IMR-90 (cell line): ENCODE measurements around the gene RAB26. TPM values are rescaled to one million over a fixed set of nuclear protein-coding genes. Genes with fewer than 3 reads are reported as not detected.

Experiments
- ATAC-seq: fragments of 200-7000 bp; cut with Tn5 transposase; 2 replicates; pipeline ENCODE4 v1.9.1; 2020; ENCODE audit warnings: low read depth, mild to moderate bottlenecking, moderate library complexity
- BruUV-seq: library from RNA; stranded (reverse); fragments of 400-500 nt; replicated peaks from 2 replicates; lab custom pipeline; 2021; lab: Mats Ljungman, UMichigan
- CTCF ChIA-PET: fragments of 300-600 bp; formaldehyde crosslinking; extraction: SDS; loops from one replicate; lab custom pipeline; 2021; ENCODE audit warnings: antibody characterized with exemption; lab: Yijun Ruan, JAX
- POLR2A ChIA-PET: fragments of 300-600 bp; sonication (Branson Sonifier 250); formaldehyde crosslinking; loops from one replicate; lab custom pipeline; 2022; ENCODE audit warnings: antibody characterized with exemption; ENCODE audit not compliant: unreplicated experiment; lab: Charles Lee
- DNase-seq: peaks from one replicate; pipeline ENCODE4 v3.0.0; 2013
- H2AFZ ChIP-seq: replicated peaks from 2 replicates; pipeline ENCODE3; 2013; ENCODE audit warnings: low read length, mild to moderate bottlenecking; ENCODE audit not compliant: poor library complexity
- H2AK5ac ChIP-seq: 2 replicates; pipeline ENCODE4 v1.6.1; 2013; ENCODE audit warnings: low read depth, low read length, inconsistent platforms
- H2AK9ac ChIP-seq: replicated peaks from 2 replicates; pipeline ENCODE3; 2013; ENCODE audit warnings: mild to moderate bottlenecking, low read depth, low read length, moderate library complexity; ENCODE audit not compliant: poor library complexity
- H2BK120ac ChIP-seq: 2 replicates; pipeline ENCODE4 v1.6.1; 2013; ENCODE audit warnings: low read depth, low read length, inconsistent platforms
- H2BK15ac ChIP-seq: 3 replicates; pipeline ENCODE4 v1.6.1; 2013; ENCODE audit warnings: low read depth, low read length, inconsistent platforms
- H2BK20ac ChIP-seq: 2 replicates; pipeline ENCODE4 v1.6.1; 2013; ENCODE audit warnings: low read depth, mild to moderate bottlenecking, inconsistent platforms, low read length, moderate library complexity
- H2BK5ac ChIP-seq: 2 replicates; pipeline ENCODE4 v1.6.1; 2013; ENCODE audit warnings: mild to moderate bottlenecking, low read depth, low read length, inconsistent platforms; ENCODE audit not compliant: poor library complexity, severe bottlenecking
- H3K14ac ChIP-seq: replicated peaks from 2 replicates; pipeline ENCODE4 v1.6.1; 2013; ENCODE audit warnings: low read depth, low read length, inconsistent platforms
- H3K18ac ChIP-seq: 2 replicates; pipeline ENCODE4 v1.6.1; 2013; ENCODE audit warnings: low read depth, low read length, control low read depth
- H3K23ac ChIP-seq: 2 replicates; pipeline ENCODE4 v1.6.1; 2013; ENCODE audit warnings: low read depth, low read length, inconsistent platforms
- H3K27ac ChIP-seq: 2 replicates; pipeline ENCODE4 v1.5.1; 2013; ENCODE audit warnings: mild to moderate bottlenecking, control low read depth, low read length; ENCODE audit not compliant: insufficient read depth
- H3K27me3 ChIP-seq: 2 replicates; pipeline ENCODE4 v1.6.1; 2013; ENCODE audit warnings: low read length; ENCODE audit not compliant: control insufficient read depth, insufficient read depth
- H3K36me3 ChIP-seq: 2 replicates; pipeline ENCODE4 v1.6.1; 2013; ENCODE audit warnings: low read length, mixed read lengths; ENCODE audit not compliant: control insufficient read depth, insufficient read depth
- H3K4ac ChIP-seq: 2 replicates; pipeline ENCODE4 v1.6.1; 2013; ENCODE audit warnings: low read depth, low read length, inconsistent platforms
- H3K4me1 ChIP-seq: 2 replicates; pipeline ENCODE4 v1.6.1; 2013; ENCODE audit warnings: low read length, mixed read lengths; ENCODE audit not compliant: control insufficient read depth, insufficient read depth
- H3K4me2 ChIP-seq: 2 replicates; pipeline ENCODE4 v1.6.1; 2013; ENCODE audit warnings: low read depth, mild to moderate bottlenecking, control low read depth, low read length, moderate library complexity
- H3K4me3 ChIP-seq: 2 replicates; pipeline ENCODE4 v1.5.1; 2013; ENCODE audit warnings: low read depth, mild to moderate bottlenecking, control low read depth, low read length, moderate library complexity; ENCODE audit not compliant: insufficient read depth
- H3K56ac ChIP-seq: 2 replicates; pipeline ENCODE4 v1.6.1; 2013; ENCODE audit warnings: low read length, inconsistent platforms; ENCODE audit not compliant: insufficient read depth; ENCODE audit errors: extremely low read depth
- H3K79me1 ChIP-seq, 2 experiments: 2 replicates each; pipeline ENCODE4 v1.6.1; 2013; ENCODE audit warnings: low read length in 2 of 2, inconsistent platforms in 1 of 2, low read depth in 1 of 2
- H3K9ac ChIP-seq: 2 replicates; pipeline ENCODE4 v1.6.1; 2013; ENCODE audit warnings: low read depth, low read length, control low read depth
- H3K9me1 ChIP-seq: 2 replicates; pipeline ENCODE4 v1.6.1; 2013; ENCODE audit warnings: low read length, inconsistent platforms; ENCODE audit not compliant: insufficient read depth
- H3K9me3 ChIP-seq: 2 replicates; pipeline ENCODE4 v1.6.1; 2013; ENCODE audit warnings: low read length; ENCODE audit not compliant: control insufficient read depth, insufficient read depth
- H4K20me1 ChIP-seq: 2 replicates; pipeline ENCODE4 v1.6.1; 2013; ENCODE audit warnings: low read length, inconsistent platforms; ENCODE audit not compliant: insufficient read depth
- H4K5ac ChIP-seq: 2 replicates; pipeline ENCODE4 v1.6.1; 2013; ENCODE audit warnings: mild to moderate bottlenecking, low read depth, low read length, control low read depth
- H4K8ac ChIP-seq, 2 experiments: 2 replicates each; pipeline ENCODE4 v1.6.1; 2013; ENCODE audit warnings: low read depth in 2 of 2, low read length in 2 of 2, control low read depth in 1 of 2, inconsistent platforms in 1 of 2
- H4K91ac ChIP-seq: 2 replicates; pipeline ENCODE4 v1.6.1; 2013; ENCODE audit warnings: low read depth, low read length, inconsistent platforms; ENCODE audit not compliant: insufficient read depth
- BHLHE40 ChIP-seq: fragments of 150-350 bp; IDR thresholded peaks from 2 replicates; pipeline ENCODE4 v1.6.1; 2016; ENCODE audit warnings: mild to moderate bottlenecking, low read depth, low read length
- CEBPB ChIP-seq: IDR thresholded peaks from 2 replicates; pipeline ENCODE4 v1.6.1; 2012; ENCODE audit warnings: low read depth, low read length, improper control_type of control experiment
- CHD1 ChIP-seq: IDR thresholded peaks from 2 replicates; pipeline ENCODE4 v1.6.1; 2012; ENCODE audit warnings: low read depth, low read length, improper control_type of control experiment
- FOS ChIP-seq: fragments of 150-350 bp; IDR thresholded peaks from 2 replicates; pipeline ENCODE4 v1.6.1; 2016; ENCODE audit warnings: low read depth, low read length
- MAFK ChIP-seq: IDR thresholded peaks from 2 replicates; pipeline ENCODE4 v1.6.1; 2012; ENCODE audit warnings: low read depth, low read length, improper control_type of control experiment
- MAZ ChIP-seq: IDR thresholded peaks from 2 replicates; pipeline ENCODE4 v1.6.1; 2012; ENCODE audit warnings: low read depth, mild to moderate bottlenecking, low read length, improper control_type of control experiment, moderate library complexity, borderline replicate concordance
- MXI1 ChIP-seq: IDR thresholded peaks from 2 replicates; pipeline ENCODE4 v1.6.1; 2012; ENCODE audit warnings: low read depth, mild to moderate bottlenecking, low read length, moderate library complexity, borderline replicate concordance
- NFE2L2 ChIP-seq: fragments of 150-350 bp; IDR thresholded peaks from 2 replicates; pipeline ENCODE4 v1.6.1; 2016; ENCODE audit warnings: low read depth, mild to moderate bottlenecking, low read length
- POLR2A ChIP-seq: IDR thresholded peaks from 2 replicates; pipeline ENCODE4 v1.6.1; 2012; ENCODE audit warnings: mild to moderate bottlenecking, low read depth, low read length
- RAD21 ChIP-seq: IDR thresholded peaks from 2 replicates; pipeline ENCODE4 v1.6.1; 2012; ENCODE audit warnings: low read length, improper control_type of control experiment
- RCOR1 ChIP-seq: IDR thresholded peaks from 2 replicates; pipeline ENCODE4 v1.6.1; 2012; ENCODE audit warnings: mild to moderate bottlenecking, low read length, improper control_type of control experiment; ENCODE audit not compliant: insufficient replicate concordance
- RFX5 ChIP-seq: IDR thresholded peaks from 2 replicates; pipeline ENCODE4 v1.8.0; 2012; ENCODE audit warnings: low read depth, mild to moderate bottlenecking, low read length, moderate library complexity
- SMC3 ChIP-seq: fragments of 150-350 bp; IDR thresholded peaks from 2 replicates; pipeline ENCODE4 v1.6.1; 2016; ENCODE audit warnings: low read depth, mild to moderate bottlenecking, antibody characterized with exemption, low read length, moderate library complexity
- WGBS, 2 experiments: methylation state at CpG; one replicate each; pipeline versions ENCODE4 v1.1.5 to v1.1.7; 2013; ENCODE audit warnings: missing lambda C conversion rate in 2 of 2; ENCODE audit not compliant: insufficient read length in 1 of 2; ENCODE audit errors: extremely low coverage in 2 of 2; 5-methylcytosine and 5-hydroxymethylcytosine counted together
- dilution Hi-C: fragments of 300-500 bp; cut with HindIII; formaldehyde crosslinking; loops from one replicate; pipeline ENCODE4 v1.14.3; 2018; ENCODE audit warnings: low sequenced_read_pairs; ENCODE audit not compliant: unreplicated experiment
- in situ Hi-C: fragments of 300-500 bp; cut with MboI; formaldehyde crosslinking; loops from 3 replicates; pipeline ENCODE4 v1.14.3; 2019; ENCODE audit warnings: low sequenced_read_pairs, inconsistent platforms, mixed read lengths
- intact Hi-C: fragments of 100-400 bp; cut with micrococcal nuclease; formaldehyde crosslinking; loops from 2 replicates; pipeline ENCODE4 v1.10.0; 2022
- polyA plus RNA-seq, 3 experiments: library from polyadenylated mRNA; depleted of rRNA; stranded (reverse); fragments of >200 nt; gene quantifications; 2 replicates each; pipeline ENCODE4 v1.2.3, GENCODE V29; 2012; ENCODE audit warnings: low replicate concordance in 1 of 3
- total RNA-seq: library from RNA; depleted of rRNA; stranded (reverse); fragments of >200 nt; gene quantifications from 2 replicates; pipeline ENCODE4 v1.2.3, GENCODE V29; 2012
- TF ChIP-seq, protein P1 (sequence below): fragments of 150-350 bp; IDR thresholded peaks from 2 replicates; pipeline ENCODE4 v1.6.1; 2016; ENCODE audit warnings: low read depth, mild to moderate bottlenecking, low read length, moderate library complexity, borderline replicate concordance
- TF ChIP-seq, protein P2 (sequence below): fragments of 150-350 bp; IDR thresholded peaks from 2 replicates; pipeline ENCODE4 v1.6.1; 2017; ENCODE audit warnings: mild to moderate bottlenecking, antibody characterized with exemption, low read length, low read depth
- TF ChIP-seq, protein P3 (sequence below): conservative IDR thresholded peaks from 2 replicates; pipeline ENCODE4 v1.5.1; 2012; ENCODE audit warnings: mild to moderate bottlenecking, low read depth, low read length, improper control_type of control experiment

The RAB26 gene
- total and polyA plus RNA-seq, 2 of the 4 experiments (the other 2 are of a cell fraction): 1.1 to 4.5 TPM

DNA sequence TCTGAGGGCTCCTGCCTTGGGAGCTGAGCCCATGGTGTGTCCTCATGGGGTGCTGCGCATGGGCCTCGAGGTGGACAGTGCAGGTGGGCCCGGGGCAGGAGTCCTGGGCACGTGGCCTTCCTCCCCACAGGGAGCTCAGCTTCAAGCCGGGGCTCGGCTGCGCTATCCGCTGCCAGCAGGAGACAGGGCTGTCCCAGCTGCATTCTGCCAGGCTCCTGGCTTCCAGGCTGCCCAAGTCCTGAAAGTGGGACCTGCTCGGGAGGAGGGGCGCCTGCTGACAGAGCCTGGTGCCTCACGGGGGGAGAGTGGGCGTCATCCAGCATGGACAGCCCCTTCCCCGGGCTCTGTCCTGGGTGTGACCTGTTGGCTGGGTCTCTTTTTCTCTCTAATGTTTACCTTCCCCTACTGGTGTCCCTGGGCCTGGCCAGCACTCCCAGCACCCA lies 14.3 kb downstream of the RAB26 start:
- in situ Hi-C loops: no loop called here
- no peaks in the 10 kb centered on the region for H3K9me3 ChIP-seq
- ChIA-PET POLR2A (no interaction called here), CTCF (no interaction called here)
- dilution Hi-C loops: no loop called here
- H4K20me1 ChIP-seq: peaks cover 72% of the 10 kb centered on the region
- no peak overlapping the region for H4K91ac ChIP-seq
- ATAC-seq: no peak
- TF ChIP-seq, protein P1, sequence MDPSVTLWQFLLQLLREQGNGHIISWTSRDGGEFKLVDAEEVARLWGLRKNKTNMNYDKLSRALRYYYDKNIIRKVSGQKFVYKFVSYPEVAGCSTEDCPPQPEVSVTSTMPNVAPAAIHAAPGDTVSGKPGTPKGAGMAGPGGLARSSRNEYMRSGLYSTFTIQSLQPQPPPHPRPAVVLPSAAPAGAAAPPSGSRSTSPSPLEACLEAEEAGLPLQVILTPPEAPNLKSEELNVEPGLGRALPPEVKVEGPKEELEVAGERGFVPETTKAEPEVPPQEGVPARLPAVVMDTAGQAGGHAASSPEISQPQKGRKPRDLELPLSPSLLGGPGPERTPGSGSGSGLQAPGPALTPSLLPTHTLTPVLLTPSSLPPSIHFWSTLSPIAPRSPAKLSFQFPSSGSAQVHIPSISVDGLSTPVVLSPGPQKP: no peak
- no peak for TF ChIP-seq RCOR1
- TF ChIP-seq NFE2L2: no peak
- TF ChIP-seq, protein P2, sequence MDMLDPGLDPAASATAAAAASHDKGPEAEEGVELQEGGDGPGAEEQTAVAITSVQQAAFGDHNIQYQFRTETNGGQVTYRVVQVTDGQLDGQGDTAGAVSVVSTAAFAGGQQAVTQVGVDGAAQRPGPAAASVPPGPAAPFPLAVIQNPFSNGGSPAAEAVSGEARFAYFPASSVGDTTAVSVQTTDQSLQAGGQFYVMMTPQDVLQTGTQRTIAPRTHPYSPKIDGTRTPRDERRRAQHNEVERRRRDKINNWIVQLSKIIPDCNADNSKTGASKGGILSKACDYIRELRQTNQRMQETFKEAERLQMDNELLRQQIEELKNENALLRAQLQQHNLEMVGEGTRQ: no peak
- TF ChIP-seq MAZ: no peak
- TF ChIP-seq, protein P3, sequence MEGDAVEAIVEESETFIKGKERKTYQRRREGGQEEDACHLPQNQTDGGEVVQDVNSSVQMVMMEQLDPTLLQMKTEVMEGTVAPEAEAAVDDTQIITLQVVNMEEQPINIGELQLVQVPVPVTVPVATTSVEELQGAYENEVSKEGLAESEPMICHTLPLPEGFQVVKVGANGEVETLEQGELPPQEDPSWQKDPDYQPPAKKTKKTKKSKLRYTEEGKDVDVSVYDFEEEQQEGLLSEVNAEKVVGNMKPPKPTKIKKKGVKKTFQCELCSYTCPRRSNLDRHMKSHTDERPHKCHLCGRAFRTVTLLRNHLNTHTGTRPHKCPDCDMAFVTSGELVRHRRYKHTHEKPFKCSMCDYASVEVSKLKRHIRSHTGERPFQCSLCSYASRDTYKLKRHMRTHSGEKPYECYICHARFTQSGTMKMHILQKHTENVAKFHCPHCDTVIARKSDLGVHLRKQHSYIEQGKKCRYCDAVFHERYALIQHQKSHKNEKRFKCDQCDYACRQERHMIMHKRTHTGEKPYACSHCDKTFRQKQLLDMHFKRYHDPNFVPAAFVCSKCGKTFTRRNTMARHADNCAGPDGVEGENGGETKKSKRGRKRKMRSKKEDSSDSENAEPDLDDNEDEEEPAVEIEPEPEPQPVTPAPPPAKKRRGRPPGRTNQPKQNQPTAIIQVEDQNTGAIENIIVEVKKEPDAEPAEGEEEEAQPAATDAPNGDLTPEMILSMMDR: no peak
- TF ChIP-seq RFX5: no peak
- TF ChIP-seq SMC3: no peak
- TF ChIP-seq CEBPB: no peak
- no peak for TF ChIP-seq POLR2A
- TF ChIP-seq MXI1: no peak
- TF ChIP-seq RAD21: no peak
- TF ChIP-seq BHLHE40: no peak
- TF ChIP-seq FOS: no peak
- no peak for TF ChIP-seq CHD1
- no peak for TF ChIP-seq MAFK
- 95% methylated on average over 3 of the region's 13 CpGs; no CpG with 5 or more reads in 1 of the 2 experiments for WGBS, 2 experiments
- no peak overlapping the region for H3K18ac ChIP-seq
- no peak overlapping the region for H3K4me3 ChIP-seq
- H3K79me1 ChIP-seq: peaks cover 0 to 64% of the 10 kb centered on the region in 2 experiments; a peak in 3 of 4 replicates
- H2AFZ ChIP-seq: peak overlapping the region; percentile 33
- 0 out of 2 replicates have a peak, but pooled peaks cover 2% of the 10 kb centered on the region for H3K9me1 ChIP-seq
- no peaks in the 10 kb centered on the region for H3K27me3 ChIP-seq
- H2BK20ac ChIP-seq: no peak overlapping the region
- peaks cover 28% of the 10 kb centered on the region for H3K4me1 ChIP-seq
- no peak for DNase-seq
- H4K5ac ChIP-seq: no peak overlapping the region
- H3K4ac ChIP-seq: no peak overlapping the region
- no peak overlapping the region for H3K14ac ChIP-seq
- H4K8ac ChIP-seq: no peak overlapping the region
- intact Hi-C loops: no loop called here
- H3K27ac ChIP-seq: no peak overlapping the region
- no peak overlapping the region for H2AK5ac ChIP-seq
- H3K4me2 ChIP-seq: no peak overlapping the region
- H3K36me3 ChIP-seq: peaks cover 23% of the 10 kb centered on the region
- H2BK5ac ChIP-seq: no peak overlapping the region
- H2BK15ac ChIP-seq: no peak overlapping the region
- H3K56ac ChIP-seq: no peak overlapping the region
- no peak overlapping the region for H3K23ac ChIP-seq
- no peak overlapping the region for H3K9ac ChIP-seq
- H2AK9ac ChIP-seq: no peak overlapping the region
- no TSS peak for BruUV-seq
- H2BK120ac ChIP-seq: no peak overlapping the region
